HepG2 (cell line): ENCODE data around the gene WFDC1. TPM values are rescaled to one million over a fixed set of nuclear protein-coding genes. Genes with fewer than 3 reads are reported as not detected.

Experiments used
- ARID2 ChIP-seq: sonication (generic); formaldehyde crosslinking; IDR thresholded peaks from 2 replicates; pipeline ENCODE4 v1.8.1; 2022; ENCODE audit warnings: mild to moderate bottlenecking, missing genetic modification reagents, borderline replicate concordance
- ARNT2 ChIP-seq: sonication (generic); formaldehyde crosslinking; IDR thresholded peaks from 2 replicates; pipeline ENCODE4 v1.8.0; 2022; ENCODE audit warnings: mild to moderate bottlenecking, low read depth, missing genetic modification reagents, moderate library complexity
- EEA1 ChIP-seq: sonication (generic); formaldehyde crosslinking; IDR thresholded peaks from 2 replicates; pipeline ENCODE4 v1.5.1; 2020; ENCODE audit warnings: mild to moderate bottlenecking, missing genetic modification reagents, borderline replicate concordance
- FIP1L1 ChIP-seq: fragments of 200-400 bp; formaldehyde crosslinking; IDR thresholded peaks from 2 replicates; pipeline ENCODE4 v1.6.1; 2018; ENCODE audit warnings: low read depth, mild to moderate bottlenecking, low read length, moderate library complexity, borderline replicate concordance; ENCODE audit not compliant: insufficient read depth
- FOXJ3 ChIP-seq: sonication (generic); formaldehyde crosslinking; IDR thresholded peaks from 2 replicates; pipeline ENCODE4 v1.4.0; 2020; ENCODE audit warnings: missing genetic modification reagents, mild to moderate bottlenecking, borderline replicate concordance
- HOXD1 ChIP-seq: sonication (generic); formaldehyde crosslinking; IDR thresholded peaks from 2 replicates; pipeline ENCODE4 v1.5.0; 2020; ENCODE audit warnings: missing genetic modification reagents
- IKZF4 ChIP-seq: sonication (generic); formaldehyde crosslinking; IDR thresholded peaks from 2 replicates; pipeline ENCODE4 v1.5.1; 2020; ENCODE audit warnings: borderline replicate concordance, mild to moderate bottlenecking, low read depth, missing genetic modification reagents; ENCODE audit errors: not compliant biosample characterization
- JUND ChIP-seq: sonication (generic); formaldehyde crosslinking; IDR thresholded peaks from 2 replicates; pipeline ENCODE4 v1.8.0; 2022; ENCODE audit warnings: mild to moderate bottlenecking, missing genetic modification reagents
- MLLT10 ChIP-seq: sonication (generic); formaldehyde crosslinking; IDR thresholded peaks from 2 replicates; pipeline ENCODE4 v1.4.0; 2020; ENCODE audit warnings: missing genetic modification reagents
- MTA3 ChIP-seq: sonication (generic); formaldehyde crosslinking; IDR thresholded peaks from 2 replicates; pipeline ENCODE4 v1.4.0; 2020; ENCODE audit warnings: missing genetic modification reagents
- NR1H2 ChIP-seq: sonication (generic); formaldehyde crosslinking; IDR thresholded peaks from 2 replicates; pipeline ENCODE4 v1.8.1; 2022; ENCODE audit warnings: low read depth, missing genetic modification reagents, borderline replicate concordance
- PPARG ChIP-seq: conservative IDR thresholded peaks from 2 replicates; pipeline ENCODE4 v1.6.1; 2016; ENCODE audit warnings: missing biosample characterization, missing genetic modification reagents
- PTBP1 ChIP-seq: fragments of 200-400 bp; formaldehyde crosslinking; IDR thresholded peaks from 2 replicates; pipeline ENCODE4 v1.6.1; 2018; ENCODE audit warnings: low read length, low read depth; ENCODE audit not compliant: poor library complexity, severe bottlenecking
- RBM22 ChIP-seq: fragments of 200-400 bp; formaldehyde crosslinking; optimal IDR thresholded peaks from 2 replicates; pipeline ENCODE3; 2017; ENCODE audit warnings: mild to moderate bottlenecking, low read length, moderate library complexity
- RFXAP ChIP-seq: sonication (generic); formaldehyde crosslinking; IDR thresholded peaks from 2 replicates; pipeline ENCODE4 v1.4.0; 2020; ENCODE audit warnings: missing genetic modification reagents, borderline replicate concordance
- SKI ChIP-seq: fragments of 450-650 bp; IDR thresholded peaks from one replicate; pipeline ENCODE4 v1.6.1; 2018; ENCODE audit warnings: mild to moderate bottlenecking; ENCODE audit not compliant: partially characterized antibody
- SNRNP70 ChIP-seq: fragments of 200-400 bp; formaldehyde crosslinking; IDR thresholded peaks from 2 replicates; pipeline ENCODE4 v1.6.1; 2017; ENCODE audit warnings: mild to moderate bottlenecking, low read depth, low read length, moderate library complexity
- ZC3H4 ChIP-seq: sonication (generic); formaldehyde crosslinking; IDR thresholded peaks from 2 replicates; pipeline ENCODE4 v1.4.0; 2020; ENCODE audit warnings: missing genetic modification reagents, borderline replicate concordance
- ZNF20 ChIP-seq: sonication (generic); formaldehyde crosslinking; IDR thresholded peaks from 2 replicates; pipeline ENCODE4 v1.4.0; 2020; ENCODE audit warnings: mild to moderate bottlenecking, moderate library complexity, missing genetic modification reagents
- ZNF605 ChIP-seq: sonication (generic); formaldehyde crosslinking; IDR thresholded peaks from 2 replicates; pipeline ENCODE4 v1.8.0; 2022; ENCODE audit warnings: mild to moderate bottlenecking, missing genetic modification reagents
- ZNF75D ChIP-seq: sonication (generic); formaldehyde crosslinking; IDR thresholded peaks from 2 replicates; pipeline ENCODE4 v1.8.1; 2023; ENCODE audit warnings: missing genetic modification reagents, mild to moderate bottlenecking, borderline replicate concordance
- polyA plus RNA-seq, 8 experiments: library from polyadenylated mRNA; depleted of rRNA in 3 of 8; stranded (reverse) in 7 of 8; unstranded in 1 of 8; fragments of >200 nt; fragmentation: Illumina TruSeq in 4 of 8; extraction: Trizol in 4 of 8; gene quantifications; 2 replicates each; pipeline versions ENCODE4 v1.2.1 to v1.2.3, GENCODE V29; 2011 to 2016; ENCODE audit warnings: low read depth in 4 of 8, missing spikeins in 1 of 8, mixed read lengths in 1 of 8; ENCODE audit not compliant: insufficient read depth in 1 of 8
- total RNA-seq, 5 experiments: library from RNA; depleted of rRNA; stranded (reverse); fragments of >200 nt; fragmentation: Illumina TruSeq; extraction: Trizol; gene quantifications; 2 replicates each; pipeline ENCODE4 v1.2.3, GENCODE V29; 2016; ENCODE audit warnings: low read depth in 1 of 5
- TF ChIP-seq, protein P1 (sequence below): sonication (generic); formaldehyde crosslinking; IDR thresholded peaks from 2 replicates; pipeline ENCODE4 v1.5.0; 2020; ENCODE audit warnings: missing genetic modification reagents, mild to moderate bottlenecking, borderline replicate concordance
- TF ChIP-seq, protein P2 (sequence below): sonication (generic); formaldehyde crosslinking; IDR thresholded peaks from 2 replicates; pipeline ENCODE4 v1.8.1; 2023; ENCODE audit warnings: missing genetic modification reagents, mild to moderate bottlenecking, borderline replicate concordance
- TF ChIP-seq, protein P3 (sequence below): IDR thresholded peaks from 2 replicates; pipeline ENCODE4 v1.6.1; 2016; ENCODE audit warnings: mild to moderate bottlenecking
- TF ChIP-seq, protein P4 (sequence below): sonication (generic); formaldehyde crosslinking; IDR thresholded peaks from 2 replicates; pipeline ENCODE4 v1.5.1; 2020; ENCODE audit warnings: mild to moderate bottlenecking, moderate library complexity, missing genetic modification reagents

The WFDC1 gene
- total and polyA plus RNA-seq, 2 of the 13 experiments (the other 11 are each of a cell fraction or from before 2014, with no cell fraction given): not detected

DNA sequence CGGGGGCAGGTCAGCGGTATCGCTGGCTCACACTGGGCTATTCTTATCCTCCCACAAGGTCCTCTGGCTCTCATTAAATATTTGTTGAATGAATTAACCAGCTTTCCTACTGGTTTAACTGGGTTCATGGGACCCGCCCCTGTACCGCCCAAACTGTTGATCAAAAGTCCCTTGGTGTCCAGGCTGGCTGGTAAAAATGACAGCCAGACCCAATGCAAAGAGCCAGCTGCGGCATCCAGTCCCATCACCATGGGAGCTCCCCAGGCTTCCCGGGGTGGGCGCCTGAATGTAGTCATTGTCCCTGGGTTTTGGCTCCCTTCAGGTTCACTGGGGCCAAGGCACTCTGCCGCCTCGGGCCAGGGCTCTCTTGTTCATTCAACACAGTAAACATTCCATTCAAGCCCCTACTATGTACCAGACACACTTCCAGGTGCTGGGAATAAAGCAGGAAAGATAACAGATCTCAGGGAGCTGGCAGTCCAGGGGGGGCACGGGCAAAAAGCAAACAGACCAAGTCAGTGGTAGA lies 62.0 kb downstream of the WFDC1 start (continued):
- TF ChIP-seq JUND (CRISPR knock-in tag): no peak
- TF ChIP-seq PPARG: no peak
- TF ChIP-seq RBM22: no peak
- TF ChIP-seq MTA3 (CRISPR knock-in tag): no peak
- TF ChIP-seq ZNF605 (CRISPR knock-in tag): no peak
- no peak for TF ChIP-seq ARNT2 (CRISPR knock-in tag)
- TF ChIP-seq MLLT10 (CRISPR knock-in tag): no peak
- TF ChIP-seq, protein P1, sequence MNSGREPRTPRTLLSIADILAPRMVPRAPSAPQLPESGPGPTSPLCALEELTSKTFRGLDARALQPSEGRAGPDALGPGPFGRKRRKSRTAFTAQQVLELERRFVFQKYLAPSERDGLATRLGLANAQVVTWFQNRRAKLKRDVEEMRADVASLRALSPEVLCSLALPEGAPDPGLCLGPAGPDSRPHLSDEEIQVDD: no peak
- 0 out of 2 replicates have a peak, but pooled peaks have one; percentile 39 for TF ChIP-seq FOXJ3 (CRISPR knock-in tag)
- TF ChIP-seq SNRNP70: no peak
- no peak for TF ChIP-seq PTBP1
- no peak for TF ChIP-seq IKZF4 (CRISPR knock-in tag)
- TF ChIP-seq, protein P2, sequence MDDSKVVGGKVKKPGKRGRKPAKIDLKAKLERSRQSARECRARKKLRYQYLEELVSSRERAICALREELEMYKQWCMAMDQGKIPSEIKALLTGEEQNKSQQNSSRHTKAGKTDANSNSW (CRISPR knock-in tag): no peak
- no peak for TF ChIP-seq HOXD1 (CRISPR knock-in tag)
- no peak for TF ChIP-seq ZNF75D (CRISPR knock-in tag)
- TF ChIP-seq FIP1L1: no peak
- no peak for TF ChIP-seq EEA1 (CRISPR knock-in tag)
- TF ChIP-seq, protein P3, sequence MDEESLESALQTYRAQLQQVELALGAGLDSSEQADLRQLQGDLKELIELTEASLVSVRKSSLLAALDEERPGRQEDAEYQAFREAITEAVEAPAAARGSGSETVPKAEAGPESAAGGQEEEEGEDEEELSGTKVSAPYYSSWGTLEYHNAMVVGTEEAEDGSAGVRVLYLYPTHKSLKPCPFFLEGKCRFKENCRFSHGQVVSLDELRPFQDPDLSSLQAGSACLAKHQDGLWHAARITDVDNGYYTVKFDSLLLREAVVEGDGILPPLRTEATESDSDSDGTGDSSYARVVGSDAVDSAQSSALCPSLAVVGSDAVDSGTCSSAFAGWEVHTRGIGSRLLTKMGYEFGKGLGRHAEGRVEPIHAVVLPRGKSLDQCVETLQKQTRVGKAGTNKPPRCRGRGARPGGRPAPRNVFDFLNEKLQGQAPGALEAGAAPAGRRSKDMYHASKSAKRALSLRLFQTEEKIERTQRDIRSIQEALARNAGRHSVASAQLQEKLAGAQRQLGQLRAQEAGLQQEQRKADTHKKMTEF (CRISPR knock-in tag): no peak
- no peak for TF ChIP-seq ARID2 (CRISPR knock-in tag)
- TF ChIP-seq ZC3H4: no peak
- TF ChIP-seq SKI: no peak
- TF ChIP-seq, protein P4, sequence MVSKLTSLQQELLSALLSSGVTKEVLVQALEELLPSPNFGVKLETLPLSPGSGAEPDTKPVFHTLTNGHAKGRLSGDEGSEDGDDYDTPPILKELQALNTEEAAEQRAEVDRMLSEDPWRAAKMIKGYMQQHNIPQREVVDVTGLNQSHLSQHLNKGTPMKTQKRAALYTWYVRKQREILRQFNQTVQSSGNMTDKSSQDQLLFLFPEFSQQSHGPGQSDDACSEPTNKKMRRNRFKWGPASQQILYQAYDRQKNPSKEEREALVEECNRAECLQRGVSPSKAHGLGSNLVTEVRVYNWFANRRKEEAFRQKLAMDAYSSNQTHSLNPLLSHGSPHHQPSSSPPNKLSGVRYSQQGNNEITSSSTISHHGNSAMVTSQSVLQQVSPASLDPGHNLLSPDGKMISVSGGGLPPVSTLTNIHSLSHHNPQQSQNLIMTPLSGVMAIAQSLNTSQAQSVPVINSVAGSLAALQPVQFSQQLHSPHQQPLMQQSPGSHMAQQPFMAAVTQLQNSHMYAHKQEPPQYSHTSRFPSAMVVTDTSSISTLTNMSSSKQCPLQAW (CRISPR knock-in tag): no peak
- TF ChIP-seq ZNF20: no peak
- no peak for TF ChIP-seq RFXAP (CRISPR knock-in tag)
- no peak for TF ChIP-seq NR1H2 (CRISPR knock-in tag)
